Lung microvascular endothelial cell (primary cell): ENCODE measurements around the gene ABR. TPM values are rescaled to one million over a fixed set of nuclear protein-coding genes. Genes with fewer than 3 reads are reported as not detected.
A peak's percentile ranks its signal among the peaks of the same experiment; 100 is the strongest.
"Not testable (repeated sequence)": the region's sequence is repeated elsewhere in the genome, so short reads cannot be mapped to it uniquely, and the experiment has no call there.

Source experiments
- DNase-seq, 2 donors: peaks; one replicate each; pipeline versions ENCODE4 v3.0.0 to v3.0.0-alpha.2; 2010; ENCODE audit warnings: low read depth in 2 of 2
- total RNA-seq: library from RNA; depleted of rRNA; stranded (reverse); fragments of >200 nt; gene quantifications from 2 replicates; pipeline ENCODE4 v1.2.1, GENCODE V29; 2014

The ABR gene
- total RNA-seq, 1 donor from 2014 or later = 24.8 TPM

DNA sequence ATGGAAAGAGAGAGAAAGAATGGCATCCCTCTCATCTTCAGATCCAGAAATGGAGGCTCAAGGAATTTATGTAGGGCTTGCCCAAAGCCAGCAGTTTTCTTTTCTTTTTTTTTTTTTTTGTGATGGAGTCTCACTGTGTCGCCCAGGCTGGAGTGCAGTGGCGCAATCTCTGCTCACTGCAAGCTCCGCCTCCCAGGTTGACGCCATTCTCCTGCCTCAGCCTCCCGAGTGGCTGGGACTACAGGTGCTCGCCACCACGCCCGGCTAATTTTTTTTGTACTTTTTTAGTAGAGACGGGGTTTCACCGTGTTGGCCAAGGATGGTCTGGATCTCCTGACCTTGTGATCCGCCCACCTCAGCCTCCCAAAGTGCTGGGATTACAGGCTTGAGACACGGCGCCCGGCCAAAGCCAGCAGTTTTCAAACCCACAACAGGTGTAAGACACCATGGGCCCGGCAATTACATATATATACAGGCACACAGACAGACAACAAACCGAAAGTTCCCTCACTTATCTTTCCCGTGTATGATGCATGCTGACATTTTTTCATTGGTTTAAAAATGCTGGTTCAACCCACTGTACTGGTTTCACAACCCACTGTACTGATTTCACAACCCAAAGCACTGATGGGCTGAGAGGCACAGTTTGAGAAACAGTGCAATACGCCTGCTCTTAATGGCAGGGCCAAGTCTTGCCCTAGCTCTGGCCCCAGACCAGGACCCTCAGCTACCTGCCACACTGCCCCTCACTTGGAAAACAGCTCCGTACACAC lies 81.6 kb downstream of the ABR start:
- DNase-seq = not testable (repeated sequence)

DNA sequence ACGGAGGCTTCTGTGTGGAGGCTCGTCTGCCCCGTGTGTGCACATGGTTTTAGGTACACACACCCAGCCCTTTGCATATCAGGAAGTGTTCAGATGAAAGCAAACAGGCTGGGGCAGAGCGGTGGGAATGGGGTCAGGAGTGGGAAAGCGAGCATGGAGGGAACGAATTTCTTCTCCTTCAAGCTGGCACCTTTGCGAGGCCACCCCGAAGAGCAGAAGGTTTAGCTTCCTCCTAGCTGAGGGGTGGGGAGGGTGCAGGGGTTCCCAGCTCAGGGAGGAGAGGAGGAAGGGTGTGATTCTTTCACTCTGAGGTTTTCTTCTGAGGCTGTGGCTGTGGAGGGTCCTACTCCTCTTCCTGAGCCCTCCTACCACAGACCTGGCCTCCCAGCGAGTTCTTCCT lies 83.6 kb downstream of the ABR start:
- no peak for DNase-seq

DNA sequence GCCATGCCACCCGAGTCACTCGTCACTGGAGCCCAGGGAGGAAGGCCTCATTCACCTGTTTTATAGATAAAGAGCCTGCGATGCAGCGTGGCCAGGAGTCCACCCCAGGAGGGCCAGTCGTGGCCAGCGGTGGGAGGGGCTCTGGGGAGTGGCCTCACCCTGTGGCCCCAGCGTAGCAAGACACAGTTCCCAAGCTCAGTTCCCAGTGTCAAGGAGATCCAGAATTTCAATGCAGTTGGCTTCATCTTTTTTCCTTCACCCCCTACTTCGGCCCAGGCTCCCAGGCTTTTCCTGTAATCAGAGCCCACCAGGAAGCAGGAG lies 84.0 kb downstream of the ABR start:
- no peak for DNase-seq

DNA sequence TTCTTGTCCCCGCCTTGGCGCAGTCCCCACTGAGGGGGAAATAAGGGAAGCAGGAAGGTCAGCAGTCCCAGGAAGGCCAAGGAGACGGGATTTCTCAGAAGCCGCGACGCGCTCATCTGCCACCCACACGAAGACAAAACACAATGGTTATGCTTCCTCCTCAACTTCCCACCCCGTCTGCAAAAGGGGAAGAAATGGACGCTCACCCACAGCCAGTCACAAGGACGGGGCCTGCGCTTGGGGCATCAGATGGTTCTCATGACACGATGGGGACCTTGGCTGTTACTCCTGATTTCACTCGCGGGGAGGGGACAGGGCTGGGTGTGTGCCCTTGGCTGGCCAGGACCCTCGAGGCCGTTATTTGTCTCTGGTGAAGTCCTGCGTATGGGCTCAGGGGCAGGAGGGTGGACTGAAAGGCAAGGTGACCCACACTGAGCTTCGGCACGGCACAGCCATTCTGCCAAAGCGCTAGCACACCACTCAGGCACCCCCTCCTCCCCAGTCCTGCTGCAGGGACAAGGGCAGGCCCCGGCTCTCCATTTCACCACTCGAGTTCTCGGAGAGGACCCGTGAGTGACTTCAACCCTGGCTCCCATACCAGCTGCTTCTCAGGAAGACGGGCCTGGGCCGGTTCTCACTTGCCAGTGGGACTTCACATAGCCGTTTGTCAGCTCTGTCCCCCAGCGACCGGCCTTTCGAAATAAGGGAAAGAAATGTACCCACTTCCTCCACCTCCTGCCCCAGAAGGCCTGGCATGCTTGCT lies 84.5 kb downstream of the ABR start:
- DNase-seq = no peak

DNA sequence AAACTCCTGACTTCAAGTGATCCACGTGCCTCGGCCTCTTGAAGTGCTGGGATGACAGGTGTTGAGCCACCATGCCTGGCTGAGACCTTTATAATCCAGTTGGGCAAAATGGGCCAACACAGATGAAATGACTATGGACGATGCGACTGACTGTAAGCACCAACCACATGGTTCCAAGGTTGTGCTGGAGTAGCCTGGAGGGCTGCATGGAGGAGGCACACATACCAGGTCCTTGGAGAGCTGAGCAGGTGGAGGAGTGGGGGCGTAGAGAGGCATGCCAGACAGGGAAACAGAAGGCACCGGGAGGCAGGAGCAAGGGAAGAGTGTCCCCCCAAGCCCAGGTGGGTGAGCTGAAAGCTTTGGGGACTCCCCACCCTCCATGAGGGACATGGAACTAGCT lies 85.2 kb downstream of the ABR start:
- no peak for DNase-seq

DNA sequence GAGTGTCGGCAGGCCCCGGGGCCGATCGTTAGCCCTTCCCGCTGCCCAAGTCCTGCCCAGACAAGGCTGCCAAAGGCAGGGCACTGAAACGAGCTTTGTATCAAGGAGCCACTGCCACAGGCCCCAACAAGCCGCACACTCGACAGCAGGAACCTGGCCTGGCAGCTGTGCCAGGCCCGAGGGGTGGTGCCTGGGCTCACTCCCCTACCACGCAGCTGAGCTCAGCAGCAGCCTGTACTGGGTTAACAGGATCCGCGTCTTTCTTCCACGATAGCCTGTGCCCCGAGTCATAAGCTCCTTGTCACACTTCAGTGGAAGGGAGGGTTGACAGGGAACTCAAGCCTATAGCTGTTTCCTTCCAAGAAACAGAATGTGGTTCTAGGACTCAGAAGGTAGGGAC lies 87.9 kb downstream of the ABR start:
- no peak for DNase-seq

DNA sequence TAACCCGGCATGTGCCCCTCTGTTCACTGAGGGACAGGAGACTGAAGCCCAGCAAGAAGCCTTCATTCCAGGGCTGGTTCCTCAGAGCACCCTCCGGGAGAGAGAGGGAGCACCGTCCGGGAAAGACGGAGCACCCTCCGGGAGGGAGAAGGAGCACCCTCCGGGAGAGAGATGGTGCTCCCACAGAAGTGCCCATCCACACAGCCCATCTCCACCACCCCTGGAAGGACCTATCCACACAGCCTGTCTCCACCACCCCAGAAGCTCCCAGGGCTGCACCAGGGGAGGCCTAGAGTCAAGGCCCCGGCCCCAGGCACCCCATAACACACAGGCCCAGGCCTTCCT lies 88.6 kb downstream of the ABR start:
- no peak for DNase-seq

DNA sequence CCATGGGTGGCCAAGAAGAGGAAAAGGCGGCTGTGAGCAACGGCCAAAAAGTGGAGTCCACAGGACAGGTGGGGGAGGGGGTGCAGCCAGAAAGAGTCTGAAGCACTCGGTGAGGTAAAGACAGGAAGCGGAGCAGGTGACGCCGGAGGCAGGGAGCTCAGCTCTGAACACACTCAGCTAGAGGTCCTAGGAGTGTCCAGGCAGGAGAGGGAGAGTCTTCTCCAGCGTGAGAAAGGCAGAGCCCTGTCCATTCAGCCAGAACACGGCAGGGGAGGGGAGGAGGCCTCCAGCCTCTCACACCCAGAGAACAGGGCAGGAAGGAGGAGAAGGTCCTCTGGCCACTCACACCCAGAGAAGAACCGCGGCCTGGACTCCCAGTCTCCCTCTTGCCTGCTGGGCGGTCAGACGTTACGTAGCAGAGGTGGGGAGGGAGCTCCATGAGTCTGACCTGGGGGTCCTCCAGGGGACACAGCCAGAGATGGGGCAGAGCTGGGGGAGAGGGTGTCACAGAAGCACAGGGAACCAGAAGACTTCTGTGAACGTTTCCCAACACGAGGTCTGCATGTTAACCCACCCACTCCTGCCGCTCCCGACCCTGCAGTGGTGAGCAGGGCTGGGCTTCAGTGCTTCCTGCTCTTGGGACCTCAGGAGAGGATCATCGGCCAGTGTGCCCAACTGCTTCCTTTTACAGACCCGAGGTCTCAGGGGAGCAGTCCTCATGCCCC lies 89.2 kb downstream of the ABR start:
- DNase-seq = no peak

DNA sequence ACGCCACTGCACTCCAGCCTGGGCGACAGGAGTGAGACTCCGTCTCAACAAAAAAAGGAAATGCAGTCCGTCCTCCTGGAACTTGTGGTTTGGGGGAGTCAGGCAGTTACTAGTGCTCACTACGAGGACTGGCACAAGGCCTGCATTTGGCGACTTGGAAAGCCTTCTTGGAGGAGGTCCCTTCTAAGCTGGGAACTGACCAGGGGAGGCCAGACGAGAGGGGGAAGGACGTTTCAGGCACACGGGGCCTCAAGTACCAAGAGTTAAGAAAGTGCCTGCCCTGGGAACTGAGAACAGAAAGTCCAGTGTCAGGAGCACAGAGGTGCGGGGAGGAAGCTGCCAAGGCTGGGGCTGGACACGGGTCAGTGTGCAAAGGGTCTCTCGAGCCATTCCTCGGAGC lies 89.9 kb downstream of the ABR start:
- no peak for DNase-seq

DNA sequence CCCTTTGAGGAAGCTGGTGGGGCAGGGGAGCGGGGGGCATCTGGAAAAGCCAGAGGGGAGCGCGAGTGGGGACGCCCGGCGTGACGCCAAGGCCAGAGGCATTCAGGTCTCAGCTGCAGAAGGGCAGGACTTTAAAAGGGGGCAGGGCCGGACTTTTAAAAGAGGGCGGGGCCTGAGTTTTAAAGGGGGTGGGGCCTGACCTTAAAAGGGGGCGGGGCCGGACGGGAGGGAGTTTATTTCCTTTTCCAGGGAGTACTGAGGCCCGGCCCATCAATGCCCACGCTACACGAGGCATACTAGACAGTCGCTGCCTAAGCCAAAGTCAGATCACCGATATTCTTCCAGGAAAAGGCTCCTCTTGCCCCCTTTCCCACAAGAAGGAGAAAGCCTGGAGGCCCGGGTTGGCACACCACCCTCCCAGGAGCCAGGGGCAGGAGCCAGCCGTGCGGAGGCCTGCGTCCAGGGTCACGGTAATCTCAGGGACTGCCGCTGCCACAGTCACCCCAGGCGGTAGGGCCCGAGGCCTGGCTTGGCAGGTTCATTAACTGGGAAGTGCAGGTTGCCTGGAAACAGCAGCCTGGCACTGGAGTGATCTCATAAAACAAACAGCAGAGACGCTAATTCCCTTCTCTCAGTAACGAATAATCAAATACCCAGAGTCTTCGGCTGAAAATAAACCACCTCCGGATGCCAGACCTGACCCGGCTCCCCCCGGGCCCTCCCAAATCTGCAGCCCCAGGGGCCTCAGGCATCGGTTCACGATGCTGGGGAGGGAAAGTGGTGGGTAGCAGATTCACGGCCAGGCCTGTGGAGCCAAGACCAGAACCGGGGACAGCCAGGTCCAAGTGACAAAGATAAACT lies 92.2 kb downstream of the ABR start:
- peak; percentile 72 to 80 for DNase-seq

DNA sequence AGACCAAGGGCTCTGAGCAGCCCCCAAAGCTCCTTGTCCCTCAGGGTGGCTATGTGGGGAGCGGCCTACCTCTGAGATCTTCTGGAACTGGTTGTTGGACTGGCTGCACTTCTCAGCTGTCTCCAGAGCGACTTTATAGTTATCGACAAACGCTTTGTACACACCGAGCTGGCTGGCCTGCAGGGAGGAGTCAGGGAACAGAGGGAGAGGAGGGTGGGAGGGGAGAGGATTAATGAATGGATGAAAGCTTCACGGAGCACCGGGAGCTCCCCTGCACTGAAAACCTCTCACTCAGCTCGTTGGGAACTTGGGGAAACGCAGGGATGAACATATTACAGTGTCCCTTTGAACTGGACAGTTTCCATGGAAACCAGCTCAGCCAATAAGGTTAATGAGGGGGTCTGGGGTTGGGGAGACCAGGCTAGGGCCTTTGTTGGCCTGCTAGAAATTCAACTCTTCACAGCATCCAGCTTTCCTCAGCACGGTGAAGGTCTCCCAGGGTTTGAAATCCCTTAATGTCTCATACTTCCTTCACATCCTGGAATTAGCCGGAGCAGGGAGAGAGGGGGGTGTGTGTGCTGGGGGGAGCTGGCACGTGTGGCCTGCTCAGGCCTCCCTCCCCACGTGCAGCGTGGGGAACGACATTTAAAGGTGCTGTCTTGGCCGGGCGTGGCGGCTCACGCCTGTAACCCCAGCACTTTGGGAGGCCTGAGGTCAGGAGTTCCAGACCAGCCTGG lies 96.2 kb downstream of the ABR start:
- peak in 1 of 2 donors; percentile 75 for DNase-seq

DNA sequence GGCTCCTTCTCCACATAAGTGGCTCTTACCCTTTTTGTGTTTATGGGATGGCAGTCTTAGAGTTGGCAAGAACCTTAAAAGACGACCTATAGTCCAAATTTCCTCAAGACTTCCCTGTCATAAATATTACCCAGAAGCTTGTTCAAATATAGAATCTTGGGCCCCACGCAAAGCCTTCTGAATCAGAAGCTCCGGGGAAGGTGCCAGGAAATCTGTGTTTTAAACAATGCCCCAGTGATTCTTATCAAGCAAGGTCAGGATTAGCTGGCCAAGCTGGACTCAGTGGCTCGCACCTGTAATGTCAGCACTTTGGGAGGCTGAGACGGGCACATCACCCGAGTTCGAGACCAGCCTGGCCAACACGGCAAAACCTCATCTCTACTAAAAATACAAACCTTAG lies 97.2 kb downstream of the ABR start:
- peak in 1 of 2 donors; percentile 87 for DNase-seq

DNA sequence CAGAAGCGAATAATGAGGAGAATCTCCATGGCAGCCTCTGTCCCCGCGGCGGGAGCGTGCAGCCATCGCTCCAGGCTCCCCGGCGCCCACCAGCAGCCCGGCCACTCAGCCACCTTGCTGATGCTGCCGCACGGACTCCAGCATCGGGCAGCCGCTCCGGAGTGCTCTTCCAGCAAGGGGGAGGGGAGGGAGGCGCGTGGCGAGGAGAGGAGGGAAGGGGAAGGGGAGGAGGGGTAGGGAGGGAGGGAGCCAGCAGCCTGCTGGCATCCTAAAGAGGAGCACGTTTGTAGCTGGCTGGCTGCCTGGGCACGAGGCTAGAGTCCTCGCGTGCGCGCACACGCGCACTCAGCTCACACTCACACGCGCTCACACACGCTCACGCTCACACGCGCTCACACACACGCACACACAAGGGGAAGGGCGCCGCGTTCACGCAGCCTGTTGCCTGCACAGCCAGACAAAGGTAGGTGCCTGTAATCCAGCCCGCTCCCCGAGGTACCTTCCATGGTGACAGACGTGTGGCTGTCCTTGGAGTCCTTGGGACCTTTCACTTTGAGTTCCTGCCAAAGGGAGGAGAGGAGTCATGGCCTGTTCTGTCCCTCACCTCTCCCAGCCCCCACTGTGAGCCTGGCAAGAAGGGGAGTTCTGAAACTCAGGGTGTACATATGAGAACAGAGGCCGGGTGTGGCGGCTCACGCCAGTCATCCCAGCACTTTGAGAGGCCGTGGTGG lies 100.8 kb downstream of the ABR start:
- DNase-seq = peak in 1 of 2 donors; percentile 23

DNA sequence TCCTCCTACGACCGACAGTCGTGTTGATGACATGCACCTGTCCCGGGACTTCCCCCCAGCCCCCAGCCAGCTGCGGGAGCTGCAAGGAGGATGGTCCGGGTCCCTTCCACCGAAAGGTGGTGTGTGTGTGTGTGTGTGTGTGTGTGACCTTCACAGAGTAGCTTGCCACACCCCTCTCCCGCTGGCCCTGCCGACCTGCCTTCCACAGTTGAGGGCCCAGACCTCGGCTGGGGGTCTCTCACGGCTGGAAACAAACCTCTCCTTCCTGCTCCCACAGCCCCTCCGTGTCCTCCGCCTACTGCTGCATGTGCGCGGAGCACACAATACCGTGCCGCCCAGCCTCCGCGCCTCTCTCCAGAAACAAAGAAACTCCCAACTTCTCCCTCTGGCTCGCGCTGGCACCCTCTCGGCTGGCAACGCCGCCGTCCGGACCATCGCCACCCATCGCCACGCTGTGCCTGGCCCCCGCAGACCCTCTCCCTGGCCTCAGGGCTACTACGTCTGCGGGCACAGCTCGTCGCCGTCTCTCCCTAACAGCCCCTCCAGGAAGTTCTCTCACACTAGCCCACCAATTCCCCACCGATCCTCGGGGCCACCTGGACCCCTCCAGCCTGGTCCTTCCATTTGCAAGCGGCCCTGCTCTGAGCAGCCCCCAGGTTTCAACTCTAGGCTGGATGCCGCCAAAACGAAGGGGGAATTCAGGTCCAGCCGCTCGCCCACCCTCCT lies 101.6 kb downstream of the ABR start:
- no peak for DNase-seq

DNA sequence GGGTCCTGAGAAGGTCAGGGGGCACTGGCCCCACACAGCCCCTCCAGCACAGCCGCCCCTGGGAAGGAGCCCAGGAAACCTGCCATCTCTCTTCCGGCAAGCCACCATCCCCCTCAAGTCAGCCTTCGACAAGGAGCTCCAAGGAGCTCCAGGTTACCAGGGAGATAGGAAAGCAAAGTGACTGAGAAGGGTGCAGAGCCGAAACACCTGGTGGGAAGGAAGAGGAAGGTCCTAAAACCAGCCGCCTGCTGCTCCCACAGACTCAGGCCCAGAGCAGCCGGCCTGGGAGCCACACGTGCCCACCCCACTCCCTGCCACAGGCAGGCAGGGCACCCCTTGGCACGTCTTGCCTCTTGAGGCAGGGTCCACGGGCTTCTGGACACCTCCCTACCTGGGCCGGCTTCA lies 102.2 kb downstream of the ABR start:
- DNase-seq = no peak

DNA sequence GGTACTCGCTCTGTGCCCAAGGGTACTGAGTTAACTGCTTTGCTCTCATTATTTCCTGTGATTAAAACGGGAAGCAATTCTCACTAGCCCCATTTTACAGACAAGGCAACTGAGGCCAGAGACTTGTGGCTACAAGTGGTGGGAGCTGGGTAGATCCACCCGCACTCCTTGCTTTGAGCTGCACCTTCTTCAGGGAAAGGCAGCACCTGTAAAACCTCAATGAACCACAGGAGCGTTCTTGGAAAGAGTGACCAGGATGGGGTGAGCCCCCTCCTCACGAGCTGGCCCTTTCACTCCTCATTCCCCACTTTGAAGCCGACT lies 102.8 kb downstream of the ABR start:
- no peak for DNase-seq

DNA sequence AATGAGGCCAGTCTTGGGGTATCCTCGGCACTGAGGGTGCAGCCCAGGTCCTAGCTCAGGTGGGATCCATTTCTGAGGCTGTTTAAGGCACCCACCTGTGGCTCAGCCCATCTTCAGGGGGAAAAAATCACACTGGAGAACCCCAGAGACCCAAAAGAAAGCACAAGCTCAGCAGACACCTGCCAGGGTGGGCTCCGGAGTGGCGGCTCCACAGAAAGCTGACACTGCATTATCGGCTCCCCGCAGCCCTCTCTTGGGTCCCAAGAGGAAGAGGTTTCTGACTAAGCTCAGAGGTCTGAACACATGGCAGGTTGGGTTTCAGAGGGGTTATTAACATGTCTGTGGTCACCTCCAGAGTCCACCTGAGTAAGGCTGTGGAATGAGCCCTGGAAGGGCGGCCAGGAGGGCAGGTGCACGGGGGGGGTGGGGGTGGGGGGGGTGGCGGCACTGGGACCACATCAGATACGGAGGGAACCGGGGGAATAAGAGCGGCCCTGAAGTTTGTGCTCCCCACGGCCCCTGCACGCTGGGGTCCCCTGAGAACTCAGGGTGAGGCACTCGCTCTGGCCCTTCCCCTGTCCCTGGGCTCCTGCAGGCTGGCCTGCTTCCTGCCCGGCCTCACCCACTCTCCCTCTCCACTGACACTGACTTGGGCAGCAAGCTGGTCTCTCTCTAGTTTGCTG lies 103.3 kb downstream of the ABR start:
- no peak for DNase-seq

DNA sequence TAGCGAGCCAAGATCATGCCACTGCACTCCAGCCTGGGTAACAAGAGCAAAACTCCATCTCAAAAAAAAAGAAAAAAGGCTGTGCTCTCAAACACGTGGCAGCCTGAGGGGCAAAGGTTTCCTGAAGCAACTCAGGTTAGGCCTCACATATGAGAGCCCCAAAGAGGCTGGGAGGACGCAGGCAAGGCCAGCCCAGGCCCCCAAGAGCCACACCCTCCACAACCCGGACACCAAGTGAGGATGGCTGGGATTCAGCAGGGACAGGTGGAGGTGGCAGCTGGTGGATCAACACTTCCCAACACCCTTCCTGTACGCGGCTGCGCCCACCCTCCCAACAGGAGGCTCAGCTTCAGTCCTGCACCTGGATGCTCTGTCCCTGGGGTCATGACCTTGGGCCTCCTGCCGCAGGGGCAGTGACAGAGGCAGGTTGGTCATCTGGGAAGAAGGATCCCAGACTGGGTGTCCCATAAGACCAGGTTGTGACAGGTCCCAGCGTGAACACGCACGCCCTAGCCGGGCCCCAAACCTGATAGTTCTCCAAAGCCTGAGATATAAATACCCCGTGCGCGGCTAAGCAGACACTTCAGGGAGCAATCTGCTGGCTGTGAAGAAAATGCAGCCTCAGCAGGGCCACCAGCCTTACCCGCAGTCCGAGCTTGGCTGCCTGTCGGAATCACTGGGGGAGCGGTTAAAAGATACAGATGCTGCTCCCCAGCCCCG lies 104.7 kb downstream of the ABR start:
- no peak for DNase-seq
